ENCODE measurements around the gene SOBP. TPM values are rescaled to one million over a fixed set of nuclear protein-coding genes. Genes with fewer than 3 reads are reported as not detected.
A peak's percentile ranks its signal among the peaks of the same experiment; 100 is the strongest.

SOBP gene
- total and polyA plus RNA-seq, 7 donors = 5.7 to 27.6 (median 19.5) TPM

- WGBS, 3 donors = 93 to 95% (median 95%) methylated on average over 6 of the region's 6 CpGs
- H3K36me3 ChIP-seq (ENCODE audit: insufficient read depth in 1 of 2, low read depth in 1 of 2) = peaks cover 0 to 4% of the 10 kb centered on the region in 2 donors
- no peaks in the 10 kb centered on the region for H3K4me1 ChIP-seq
- TF ChIP-seq, protein P1, sequence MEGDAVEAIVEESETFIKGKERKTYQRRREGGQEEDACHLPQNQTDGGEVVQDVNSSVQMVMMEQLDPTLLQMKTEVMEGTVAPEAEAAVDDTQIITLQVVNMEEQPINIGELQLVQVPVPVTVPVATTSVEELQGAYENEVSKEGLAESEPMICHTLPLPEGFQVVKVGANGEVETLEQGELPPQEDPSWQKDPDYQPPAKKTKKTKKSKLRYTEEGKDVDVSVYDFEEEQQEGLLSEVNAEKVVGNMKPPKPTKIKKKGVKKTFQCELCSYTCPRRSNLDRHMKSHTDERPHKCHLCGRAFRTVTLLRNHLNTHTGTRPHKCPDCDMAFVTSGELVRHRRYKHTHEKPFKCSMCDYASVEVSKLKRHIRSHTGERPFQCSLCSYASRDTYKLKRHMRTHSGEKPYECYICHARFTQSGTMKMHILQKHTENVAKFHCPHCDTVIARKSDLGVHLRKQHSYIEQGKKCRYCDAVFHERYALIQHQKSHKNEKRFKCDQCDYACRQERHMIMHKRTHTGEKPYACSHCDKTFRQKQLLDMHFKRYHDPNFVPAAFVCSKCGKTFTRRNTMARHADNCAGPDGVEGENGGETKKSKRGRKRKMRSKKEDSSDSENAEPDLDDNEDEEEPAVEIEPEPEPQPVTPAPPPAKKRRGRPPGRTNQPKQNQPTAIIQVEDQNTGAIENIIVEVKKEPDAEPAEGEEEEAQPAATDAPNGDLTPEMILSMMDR (IDR thresholded peaks at IDR 0.05) = no peak
- intact Hi-C loops (cut with DNase I) = no loop called here
- ATAC-seq (no peak), DNase-seq (no peak)
- H3K27ac ChIP-seq = no peak overlapping the region
- H3K9me3 ChIP-seq = no peaks in the 10 kb centered on the region
- H3K4me3 ChIP-seq = no peak overlapping the region
- no peaks in the 10 kb centered on the region for H3K27me3 ChIP-seq (ENCODE audit: insufficient read depth in 3 of 3, low read length in 2 of 3)
These were observed 84.9 kb downstream of the SOBP start for GRCh38 chr6:107574856-107575255.

GRCh38 chr6:107576852-107577251, 86.9 kb downstream of the SOBP start:
- TF ChIP-seq, protein P1 (IDR thresholded peaks at IDR 0.05) = no peak
- Histone ChIP-seq H3K36me3 (ENCODE audit: insufficient read depth in 1 of 2, low read depth in 1 of 2) (peaks cover 0 to 4% of the 10 kb centered on the region in 2 donors), H3K4me3 (no peak overlapping the region), H3K4me1 (no peaks in the 10 kb centered on the region), H3K9me3 (no peaks in the 10 kb centered on the region), H3K27me3 (ENCODE audit: insufficient read depth in 3 of 3, low read length in 2 of 3) (no peaks in the 10 kb centered on the region), H3K27ac (no peak overlapping the region)
- intact Hi-C loops (cut with DNase I) = no loop called here
- ATAC-seq (peak in 3 of 4 donors; percentile 39 to 63 (median 42)), DNase-seq (no peak)
- 81 to 87% (median 85%) methylated on average over 3 of the region's 3 CpGs for WGBS, 3 donors

GRCh38 chr6:107578642-107579341, 88.9 kb downstream of the SOBP start:
- H3K27me3 ChIP-seq (ENCODE audit: insufficient read depth in 3 of 3, low read length in 2 of 3) = no peaks in the 10 kb centered on the region
- intact Hi-C loops (cut with DNase I) = no loop called here
- no peak for ATAC-seq

GRCh38 chr6:107579456-107580056, 89.6 kb downstream of the SOBP start:
- no peak overlapping the region for H3K27ac ChIP-seq
- 86 to 88% (median 86%) methylated on average over 6 of the region's 6 CpGs for WGBS, 3 donors
- intact Hi-C loops (cut with DNase I) = no loop called here
- H3K36me3 ChIP-seq (ENCODE audit: insufficient read depth in 1 of 2, low read depth in 1 of 2) = peaks cover 0 to under 1% of the 10 kb centered on the region in 2 donors
- TF ChIP-seq, protein P1 (IDR thresholded peaks at IDR 0.05) = no peak
- no peak for ATAC-seq
- H3K9me3 ChIP-seq = no peaks in the 10 kb centered on the region
- H3K27me3 ChIP-seq (ENCODE audit: insufficient read depth in 3 of 3, low read length in 2 of 3) = no peaks in the 10 kb centered on the region
- DNase-seq = no peak
- no peak overlapping the region for H3K4me3 ChIP-seq
- H3K4me1 ChIP-seq = no peaks in the 10 kb centered on the region

More at GRCh38 chr6:107578642-107579341, 88.9 kb downstream of the SOBP start:
- DNase-seq = no peak
- TF ChIP-seq, protein P1 (IDR thresholded peaks at IDR 0.05) = no peak
- H3K4me3 ChIP-seq = no peak overlapping the region
- WGBS, 3 donors = 77 to 85% (median 85%) methylated on average over 6 of the region's 6 CpGs
- no peak overlapping the region for H3K27ac ChIP-seq
- no peaks in the 10 kb centered on the region for H3K4me1 ChIP-seq
- peaks cover 0 to 4% of the 10 kb centered on the region in 2 donors for H3K36me3 ChIP-seq (ENCODE audit: insufficient read depth in 1 of 2, low read depth in 1 of 2)
- no peaks in the 10 kb centered on the region for H3K9me3 ChIP-seq
